Dermis lymphatic vessel endothelial cell (primary cell): Measurements from ENCODE around the gene RPS8. TPM values are rescaled to one million over a fixed set of nuclear protein-coding genes. Genes with fewer than 3 reads are reported as not detected.

Experiments used
- total RNA-seq: library from RNA; depleted of rRNA; stranded (reverse); fragments of >200 nt; gene quantifications from 2 replicates; pipeline ENCODE4 v1.2.1, GENCODE V29; 2014

Gene RPS8
- 1,932 and 2,076 TPM in 2 replicates for total RNA-seq

GRCh38 chr1:44775078-44775929 is at the start of gene RPS8:
TSS of gene RPS8 (plus strand) at chr1:44775540. CDS start at chr1:44775597, 57 bp downstream.

GRCh38 chr1:44730741-44731512 is 44.4 kb upstream of the RPS8 start, which contains the start of gene RNU5D-1:
TSS of gene RNU5D-1 (minus strand) at chr1:44731170.

GRCh38 chr1:44739307-44740178 is 35.8 kb upstream of the RPS8 start, which contains the start of gene KIF2C:
TSS of gene KIF2C (plus strand) at chr1:44739837. CDS start at chr1:44739933, 96 bp downstream.

GRCh38 chr1:44788120-44788860 is 12.9 kb downstream of the RPS8 start, which contains the start of gene BEST4:
TSS of gene BEST4 (minus strand) at chr1:44788170. CDS start at chr1:44787705, 465 bp downstream.

GRCh38 chr1:44799770-44800584 is 24.6 kb downstream of the RPS8 start, which contains the start of gene PLK3:
TSS of gene PLK3 (plus strand) at chr1:44800377. CDS start at chr1:44800464, 87 bp downstream.

GRCh38 chr1:44806704-44807363 is 31.5 kb downstream of the RPS8 start, which contains the start of gene DYNLT4:
TSS of gene DYNLT4 (minus strand) at chr1:44807351. CDS start at chr1:44806668, 683 bp downstream.

GRCh38 chr1:44808063-44808937 is 33.0 kb downstream of the RPS8 start, which contains the start of gene BTBD19:
TSS of gene BTBD19 (plus strand) at chr1:44808523. CDS start at chr1:44808821, 298 bp downstream.

Other genes with a start within 250 kb of the RPS8 start
- 5.3 and 6.2 TPM in 2 replicates for gene TMEM53, start 101.1 kb upstream of the RPS8 start, total RNA-seq
- not detected in 2 replicates for gene ARMH1, start 100.8 kb upstream of the RPS8 start, total RNA-seq
- gene RNU5D-1, start 44.4 kb upstream of the RPS8 start, total RNA-seq = not detected in 2 replicates
- 4.7 and 5.2 TPM in 2 replicates for gene KIF2C, start 35.7 kb upstream of the RPS8 start, total RNA-seq
- 0.09 TPM in 1 of 2 replicates, not detected in the other for gene BEST4, start 12.6 kb downstream of the RPS8 start, total RNA-seq
- 13.4 and 20.0 TPM in 2 replicates for gene PLK3, start 24.8 kb downstream of the RPS8 start, total RNA-seq
- 0.26 and 2.2 TPM in 2 replicates for gene DYNLT4, start 31.8 kb downstream of the RPS8 start, total RNA-seq
- 4.2 and 6.2 TPM in 2 replicates for gene BTBD19, start 33.0 kb downstream of the RPS8 start, total RNA-seq
- 0.09 TPM in 1 of 2 replicates, not detected in the other for gene PTCH2, start 67.7 kb downstream of the RPS8 start, total RNA-seq
- gene EIF2B3, start 211.1 kb downstream of the RPS8 start, total RNA-seq = 10.2 and 15.0 TPM in 2 replicates
- gene HECTD3, start 235.8 kb downstream of the RPS8 start, total RNA-seq = 17.7 and 18.3 TPM in 2 replicates
- gene UROD, start 236.7 kb downstream of the RPS8 start, total RNA-seq = 191 and 239 TPM in 2 replicates